Activated CD4-positive, alpha-beta T cell treated with anti-CD3 and anti-CD28 coated beads, Interleukin-2, amount 50 U/mL, for 16 hours (primary cell): ENCODE data around the gene PIEZO1.

Experiments
- DNase-seq: peaks from one replicate; pipeline ENCODE4 v3.0.0-alpha.2; 2020

The PIEZO1 gene

GRCh38 chr16:88764913-88765349 lies 20.1 kb downstream of the PIEZO1 start:
- no peak for DNase-seq

GRCh38 chr16:88764080-88764479 lies 20.9 kb downstream of the PIEZO1 start:
- DNase-seq, result no peak

GRCh38 chr16:88763502-88764053 lies 21.4 kb downstream of the PIEZO1 start:
- DNase-seq, result no peak

GRCh38 chr16:88762941-88763340 lies 22.1 kb downstream of the PIEZO1 start:
- no peak for DNase-seq

GRCh38 chr16:88762258-88762870 lies 22.7 kb downstream of the PIEZO1 start:
- DNase-seq, result no peak

- DNase-seq, result no peak
Observed at GRCh38 chr16:88761830-88762229, 23.2 kb downstream of the PIEZO1 start.

- no peak for DNase-seq
Observed at GRCh38 chr16:88761143-88761534, 23.9 kb downstream of the PIEZO1 start.

- no peak for DNase-seq
Observed at GRCh38 chr16:88760424-88761142, 24.4 kb downstream of the PIEZO1 start.

GRCh38 chr16:88759976-88760350 lies 25.1 kb downstream of the PIEZO1 start:
- no peak for DNase-seq

- DNase-seq, result no peak
Observed at GRCh38 chr16:88759245-88759975, 25.6 kb downstream of the PIEZO1 start.

- DNase-seq, result no peak
Observed at GRCh38 chr16:88758944-88759244, 26.1 kb downstream of the PIEZO1 start.

GRCh38 chr16:88758227-88758943 lies 26.6 kb downstream of the PIEZO1 start:
- DNase-seq, result no peak

GRCh38 chr16:88755745-88756443 lies 29.1 kb downstream of the PIEZO1 start:
- no peak for DNase-seq

- DNase-seq, result peak; percentile 16
Observed at GRCh38 chr16:88754912-88755744, 29.9 kb downstream of the PIEZO1 start.

GRCh38 chr16:88754109-88754911 lies 30.7 kb downstream of the PIEZO1 start:
- no peak for DNase-seq

GRCh38 chr16:88753602-88754001 lies 31.4 kb downstream of the PIEZO1 start:
- DNase-seq, result no peak

GRCh38 chr16:88753191-88753590 lies 31.8 kb downstream of the PIEZO1 start:
- no peak for DNase-seq

- DNase-seq, result no peak
Observed at GRCh38 chr16:88752386-88753002, 32.5 kb downstream of the PIEZO1 start.

- DNase-seq, result no peak
Observed at GRCh38 chr16:88750854-88751253, 34.2 kb downstream of the PIEZO1 start.

- no peak for DNase-seq
Observed at GRCh38 chr16:88749358-88749757, 35.7 kb downstream of the PIEZO1 start.
